ENCODE results near the gene PDE9A. TPM values are rescaled to one million over a fixed set of nuclear protein-coding genes. Genes with fewer than 3 reads are reported as not detected.

Gene PDE9A
- total and polyA plus RNA-seq, 2 donors (not counting 1 experiment from before 2014, with no cell fraction given) = 0.34 to 5.8 TPM

- Histone ChIP-seq H3K79me2 (ENCODE audit: control insufficient read depth, insufficient read depth, low read length) (no peaks in the 10 kb centered on the region), H3K4me3 (ENCODE audit: control extremely low read depth in 1 of 5, extremely low read depth in 1 of 5, insufficient read depth in 1 of 5, low read depth in 2 of 5, low read length in 4 of 5) (no peak overlapping the region), H3K9ac (ENCODE audit: low read length) (no peak overlapping the region), H3K9me3 (ENCODE audit: control extremely low read depth in 1 of 3, control insufficient read depth in 2 of 3, insufficient read depth in 1 of 3, low read length in 2 of 3) (peaks cover 0 to 4% (median 0%) of the 10 kb centered on the region in 3 donors), H2AFZ (ENCODE audit: insufficient read depth, low read depth, low read length, poor library complexity, severe bottlenecking) (no peak overlapping the region), H4K20me1 (ENCODE audit: control insufficient read depth, insufficient read depth, low read length, poor library complexity, severe bottlenecking) (no peaks in the 10 kb centered on the region), H3K27ac (ENCODE audit: low read length in 2 of 2) (no peak overlapping the region), H3K4me2 (replicated peaks; ENCODE audit: low read depth, low read length, poor library complexity, severe bottlenecking) (no peak overlapping the region), H3K4me1 (ENCODE audit: control insufficient read depth in 2 of 2, insufficient read depth in 2 of 2, low read length in 2 of 2) (no peaks in the 10 kb centered on the region), H3K27me3 (replicated peaks in 1 of 4; ENCODE audit: control extremely low read depth in 1 of 4, control insufficient read depth in 3 of 4, insufficient read depth in 4 of 4, low read length in 3 of 4) (no peaks in the 10 kb centered on the region), H3K36me3 (replicated peaks in 1 of 2; ENCODE audit: control extremely low read depth in 1 of 2, control insufficient read depth in 1 of 2, extremely low read depth in 1 of 2, insufficient read depth in 2 of 2, low read length in 1 of 2) (no peaks in the 10 kb centered on the region)
- CTCF ChIA-PET = no interaction called here
- WGBS (ENCODE audit: insufficient coverage) = 98% methylated on average over 17 of the region's 18 CpGs
- H3K4me3 Mint-ChIP-seq = no peak overlapping the region
- H3K27me3 Mint-ChIP-seq = peaks cover 16% of the 10 kb centered on the region
- ATAC-seq (ENCODE audit: low read depth) = no peak
- H3K9me3 Mint-ChIP-seq (ENCODE audit: insufficient read depth) = no peaks in the 10 kb centered on the region
- TF ChIP-seq EZH2 (IDR thresholded peaks at IDR 0.05; ENCODE audit: borderline replicate concordance, insufficient read depth, low read depth, low read length, poor library complexity, severe bottlenecking) = no peak
- TF ChIP-seq CTCF (IDR thresholded peaks at IDR 0.05) = no peak
- no peaks in the 10 kb centered on the region for H3K4me1 Mint-ChIP-seq
- intact Hi-C loops (cut with micrococcal nuclease) = loop anchor here (10.0 kb wide), 1 partner anchor 75 kb away; no protein-coding TSS in a partner anchor
- DNase-seq = no peak
- POLR2A ChIA-PET = interaction anchor here (0.6 kb wide), 1 partner anchor 513 kb away, joined by 3 read pairs; no protein-coding TSS in a partner anchor
- no peak overlapping the region for H3K27ac Mint-ChIP-seq
These were observed 156.4 kb downstream of the PDE9A start for GRCh38 chr21:42809577-42810475.

DNA sequence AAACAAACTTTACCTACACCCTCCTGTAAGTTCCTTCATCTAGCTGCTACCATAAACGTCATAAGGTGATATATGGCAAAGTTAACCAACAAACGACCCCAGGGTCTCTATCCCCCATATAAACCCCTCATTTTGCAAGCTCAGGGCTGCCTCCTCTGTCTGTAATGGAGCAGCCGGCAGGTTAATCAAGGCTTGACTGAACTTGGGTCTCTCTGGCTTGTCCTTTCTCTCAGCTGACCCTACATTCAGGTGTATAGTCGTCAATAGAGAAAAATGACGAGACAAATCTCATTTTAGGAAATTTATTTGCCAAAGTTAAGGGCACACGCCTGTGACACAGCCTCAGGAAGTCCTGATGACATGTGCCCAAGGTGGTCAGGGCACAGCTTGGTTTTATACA lies 158.5 kb downstream of the PDE9A start:
- Mint-ChIP-seq H3K27me3 (peaks cover 12% of the 10 kb centered on the region), H3K27ac (no peak overlapping the region), H3K4me1 (no peaks in the 10 kb centered on the region), H3K9me3 (ENCODE audit: insufficient read depth) (no peaks in the 10 kb centered on the region), H3K4me3 (no peak overlapping the region)
- WGBS (ENCODE audit: insufficient coverage) = 68% methylated on average over 5 of the region's 6 CpGs
- no peak overlapping the region for H3K27ac ChIP-seq (ENCODE audit: low read length in 2 of 2)
- intact Hi-C loops (cut with micrococcal nuclease) = loop anchor here (10.0 kb wide), 1 partner anchor 77 kb away; no protein-coding TSS in a partner anchor
- peaks cover 0 to 9% (median 2%) of the 10 kb centered on the region in 3 donors for H3K9me3 ChIP-seq (ENCODE audit: control extremely low read depth in 1 of 3, control insufficient read depth in 2 of 3, insufficient read depth in 1 of 3, low read length in 2 of 3)
- no peak overlapping the region for H3K9ac ChIP-seq (ENCODE audit: low read length)
- no peak overlapping the region for H3K4me2 ChIP-seq (replicated peaks; ENCODE audit: low read depth, low read length, poor library complexity, severe bottlenecking)
- POLR2A ChIA-PET = no interaction called here
- H4K20me1 ChIP-seq (ENCODE audit: control insufficient read depth, insufficient read depth, low read length, poor library complexity, severe bottlenecking) = no peaks in the 10 kb centered on the region
- no peak for TF ChIP-seq EZH2 (IDR thresholded peaks at IDR 0.05; ENCODE audit: borderline replicate concordance, insufficient read depth, low read depth, low read length, poor library complexity, severe bottlenecking)
- TF ChIP-seq CTCF (IDR thresholded peaks at IDR 0.05) = no peak
- no peak overlapping the region for H3K4me3 ChIP-seq (ENCODE audit: control extremely low read depth in 1 of 5, extremely low read depth in 1 of 5, insufficient read depth in 1 of 5, low read depth in 2 of 5, low read length in 4 of 5)
- CTCF ChIA-PET = no interaction called here
- no peak for DNase-seq
- no peaks in the 10 kb centered on the region for H3K4me1 ChIP-seq (ENCODE audit: control insufficient read depth in 2 of 2, insufficient read depth in 2 of 2, low read length in 2 of 2)
- H3K79me2 ChIP-seq (ENCODE audit: control insufficient read depth, insufficient read depth, low read length) = no peaks in the 10 kb centered on the region
- H3K36me3 ChIP-seq (replicated peaks in 1 of 2; ENCODE audit: control extremely low read depth in 1 of 2, control insufficient read depth in 1 of 2, extremely low read depth in 1 of 2, insufficient read depth in 2 of 2, low read length in 1 of 2) = no peaks in the 10 kb centered on the region
- no peak overlapping the region for H2AFZ ChIP-seq (ENCODE audit: insufficient read depth, low read depth, low read length, poor library complexity, severe bottlenecking)
- ATAC-seq (ENCODE audit: low read depth) = no peak
- H3K27me3 ChIP-seq (replicated peaks in 1 of 4; ENCODE audit: control extremely low read depth in 1 of 4, control insufficient read depth in 3 of 4, insufficient read depth in 4 of 4, low read length in 3 of 4) = no peaks in the 10 kb centered on the region
